ENCODE measurements around the gene CYP19A1.

Gene CYP19A1

DNA sequence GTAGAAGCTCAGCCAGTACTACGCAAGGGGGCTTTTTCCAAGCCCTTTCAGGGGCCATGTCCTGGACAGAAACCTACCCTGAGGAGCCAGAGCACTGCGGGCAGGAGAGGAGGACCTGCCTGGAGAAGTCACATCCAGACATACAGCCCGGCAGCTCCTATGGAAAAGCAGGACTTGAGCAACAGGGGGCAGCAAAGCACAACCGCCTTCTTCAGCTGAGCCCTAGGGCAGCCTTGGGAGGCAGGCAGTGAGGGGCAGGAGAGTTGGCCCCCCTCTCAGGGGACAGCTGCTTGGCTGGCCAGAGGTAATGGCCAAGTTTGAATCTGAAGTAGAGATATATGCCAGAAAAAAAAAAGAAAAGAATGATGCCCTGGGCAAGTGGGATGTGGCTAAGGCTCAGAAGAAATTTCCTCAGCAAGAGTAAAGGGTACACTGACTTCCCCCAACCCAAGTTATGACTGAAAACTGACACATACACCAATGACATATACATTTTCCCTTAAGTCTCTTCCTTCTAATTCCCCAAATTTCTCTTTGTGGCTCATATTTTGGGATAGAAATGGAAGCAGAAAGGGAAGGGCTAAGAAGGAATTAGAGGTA lies 56.9 kb downstream of the CYP19A1 start:
- TF ChIP-seq, protein P1, sequence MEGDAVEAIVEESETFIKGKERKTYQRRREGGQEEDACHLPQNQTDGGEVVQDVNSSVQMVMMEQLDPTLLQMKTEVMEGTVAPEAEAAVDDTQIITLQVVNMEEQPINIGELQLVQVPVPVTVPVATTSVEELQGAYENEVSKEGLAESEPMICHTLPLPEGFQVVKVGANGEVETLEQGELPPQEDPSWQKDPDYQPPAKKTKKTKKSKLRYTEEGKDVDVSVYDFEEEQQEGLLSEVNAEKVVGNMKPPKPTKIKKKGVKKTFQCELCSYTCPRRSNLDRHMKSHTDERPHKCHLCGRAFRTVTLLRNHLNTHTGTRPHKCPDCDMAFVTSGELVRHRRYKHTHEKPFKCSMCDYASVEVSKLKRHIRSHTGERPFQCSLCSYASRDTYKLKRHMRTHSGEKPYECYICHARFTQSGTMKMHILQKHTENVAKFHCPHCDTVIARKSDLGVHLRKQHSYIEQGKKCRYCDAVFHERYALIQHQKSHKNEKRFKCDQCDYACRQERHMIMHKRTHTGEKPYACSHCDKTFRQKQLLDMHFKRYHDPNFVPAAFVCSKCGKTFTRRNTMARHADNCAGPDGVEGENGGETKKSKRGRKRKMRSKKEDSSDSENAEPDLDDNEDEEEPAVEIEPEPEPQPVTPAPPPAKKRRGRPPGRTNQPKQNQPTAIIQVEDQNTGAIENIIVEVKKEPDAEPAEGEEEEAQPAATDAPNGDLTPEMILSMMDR (conservative IDR thresholded peaks at IDR 0.05) = peak; percentile 82
- H3K27ac ChIP-seq = no peak overlapping the region

DNA sequence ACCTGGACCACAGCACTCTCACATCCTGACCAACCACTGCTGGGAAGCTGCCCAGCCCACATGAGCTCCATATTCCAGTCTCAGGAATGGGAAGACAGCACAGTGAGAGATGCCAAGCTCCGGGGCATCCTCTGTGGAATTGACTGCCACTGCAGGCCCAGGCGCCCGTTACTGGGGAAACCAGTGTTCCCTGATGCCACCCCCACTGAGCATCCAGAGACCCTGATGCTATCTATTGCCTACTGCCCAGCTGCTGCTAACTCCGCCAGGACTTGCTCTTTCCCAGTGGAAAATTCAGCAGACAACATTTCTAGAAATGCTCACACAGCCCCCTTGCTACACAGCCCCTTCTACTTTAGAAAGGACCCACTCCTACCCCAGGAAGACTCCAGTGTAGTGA lies 57.6 kb downstream of the CYP19A1 start:
- H3K27ac ChIP-seq = no peak overlapping the region
- TF ChIP-seq, protein P1 (conservative IDR thresholded peaks at IDR 0.05) = no peak

DNA sequence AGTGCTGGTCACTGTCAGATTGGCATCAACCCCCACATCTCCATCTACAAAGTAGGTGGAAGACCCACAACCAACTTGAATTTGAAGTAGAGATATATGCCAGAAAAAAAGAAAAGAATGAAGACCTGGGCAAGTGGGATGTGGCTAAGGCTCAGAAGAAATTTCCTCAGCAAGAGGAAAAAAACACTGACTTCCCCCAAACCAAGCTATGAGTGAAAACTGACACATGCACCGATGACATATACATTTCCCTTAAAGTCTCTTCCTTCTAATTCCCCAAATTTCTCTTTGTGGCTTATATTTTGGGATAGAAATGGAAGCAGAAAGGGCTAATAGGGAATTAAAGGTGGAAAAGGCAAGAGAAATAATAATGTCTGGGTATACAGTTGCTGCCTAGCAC lies 59.0 kb downstream of the CYP19A1 start:
- TF ChIP-seq, protein P1 (conservative IDR thresholded peaks at IDR 0.05) = no peak

DNA sequence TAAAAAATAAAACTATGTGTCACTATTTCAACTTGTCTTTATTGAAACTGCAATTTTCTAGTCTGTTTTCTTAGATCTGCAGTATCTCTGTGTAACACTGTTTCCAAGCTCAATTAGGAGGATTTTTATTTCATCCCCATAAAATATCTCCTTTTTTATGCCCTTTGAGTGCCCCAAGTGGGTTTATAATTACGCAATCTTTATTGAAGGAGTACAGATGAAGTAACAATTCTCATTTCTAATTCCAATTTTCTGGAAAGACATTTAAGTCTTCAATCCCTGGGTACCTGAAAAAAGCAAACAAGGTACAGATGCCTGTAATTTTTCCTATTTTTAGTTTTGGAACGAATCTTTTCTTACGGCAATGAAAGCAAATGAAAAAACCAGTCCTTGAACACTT lies 61.3 kb downstream of the CYP19A1 start:
- TF ChIP-seq, protein P1 (conservative IDR thresholded peaks at IDR 0.05) = no peak
- H3K27ac ChIP-seq = no peak overlapping the region

More for the DNA sequence above, 59.0 kb downstream of the CYP19A1 start:
- no peak overlapping the region for H3K27ac ChIP-seq

DNA sequence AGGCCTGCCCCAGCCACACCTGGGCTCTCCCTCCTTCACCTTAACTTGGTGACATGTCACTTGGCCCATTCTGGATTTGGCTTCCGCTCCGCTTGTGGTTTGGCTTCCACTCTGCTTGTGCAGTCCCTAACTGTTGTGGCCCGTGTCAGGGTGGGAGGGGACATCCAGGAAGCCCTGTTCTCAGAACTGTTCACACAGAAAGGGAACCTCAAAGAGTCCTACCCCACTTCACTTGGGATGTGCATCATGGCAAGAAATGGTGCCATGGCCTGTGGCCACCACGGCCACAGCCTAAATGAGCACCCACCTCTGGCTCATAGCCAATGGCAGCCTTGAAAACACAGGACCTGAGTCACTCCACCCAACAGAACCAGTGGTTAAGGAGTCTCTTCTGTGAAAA lies 63.4 kb downstream of the CYP19A1 start:
- no peak overlapping the region for H3K27ac ChIP-seq
- TF ChIP-seq, protein P1 (conservative IDR thresholded peaks at IDR 0.05) = no peak

DNA sequence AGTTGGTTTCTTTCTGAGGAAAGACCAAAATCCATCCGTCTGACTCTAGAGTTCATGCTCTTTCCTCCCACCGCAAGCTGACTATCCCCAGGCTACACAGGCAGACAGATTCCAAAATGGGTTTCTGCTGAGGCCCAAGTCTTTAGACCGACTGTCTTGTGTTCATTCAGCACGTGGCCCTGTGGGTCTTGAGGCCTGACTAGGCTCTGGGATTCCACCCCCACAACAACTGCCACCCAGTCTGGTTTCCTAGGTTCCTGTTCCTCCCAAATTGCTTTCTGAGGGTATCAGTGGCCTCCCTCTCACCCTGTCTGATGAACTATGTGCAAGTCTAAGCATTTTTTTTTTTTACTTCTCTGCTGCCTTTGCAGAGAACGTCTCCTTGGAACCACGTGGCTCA lies 67.7 kb downstream of the CYP19A1 start:
- no peak overlapping the region for H3K27ac ChIP-seq
- TF ChIP-seq, protein P1 (conservative IDR thresholded peaks at IDR 0.05) = no peak

DNA sequence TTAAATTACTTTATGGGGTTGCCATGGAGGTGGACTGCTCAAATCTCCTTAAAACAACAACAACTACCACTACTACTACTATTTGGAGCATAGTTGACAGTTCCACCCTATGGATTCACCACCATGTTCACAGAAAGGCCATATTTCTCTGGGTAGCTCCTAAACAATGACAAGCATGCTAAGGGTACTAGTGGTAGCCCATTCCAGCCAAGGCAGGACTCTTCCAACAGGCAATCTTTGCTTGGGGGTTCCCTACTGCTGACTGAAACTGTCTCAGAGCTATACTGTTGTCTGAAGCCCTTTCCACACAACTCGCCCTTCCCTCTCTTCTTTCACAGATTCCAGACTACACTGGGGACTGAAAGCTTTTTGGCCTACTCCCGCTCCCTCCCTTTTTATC lies 68.9 kb downstream of the CYP19A1 start:
- TF ChIP-seq, protein P1 (conservative IDR thresholded peaks at IDR 0.05) = no peak
- H3K27ac ChIP-seq = no peak overlapping the region
